IMR-90 (cell line): ENCODE results near the gene PLCXD1. TPM values are rescaled to one million over a fixed set of nuclear protein-coding genes. Genes with fewer than 3 reads are reported as not detected.

Experiments used
- ATAC-seq: fragments of 200-7000 bp; cut with Tn5 transposase; 2 replicates; pipeline ENCODE4 v1.9.1; 2020; ENCODE audit warnings: low read depth, mild to moderate bottlenecking, moderate library complexity
- BruUV-seq: library from RNA; stranded (reverse); fragments of 400-500 nt; replicated peaks from 2 replicates; lab custom pipeline; 2021; lab: Mats Ljungman, UMichigan
- CTCF ChIA-PET: fragments of 300-600 bp; formaldehyde crosslinking; extraction: SDS; loops from one replicate; lab custom pipeline; 2021; ENCODE audit warnings: antibody characterized with exemption; lab: Yijun Ruan, JAX
- POLR2A ChIA-PET: fragments of 300-600 bp; sonication (Branson Sonifier 250); formaldehyde crosslinking; loops from one replicate; lab custom pipeline; 2022; ENCODE audit warnings: antibody characterized with exemption; ENCODE audit not compliant: unreplicated experiment; lab: Charles Lee
- DNase-seq: peaks from one replicate; pipeline ENCODE4 v3.0.0; 2013
- H2AFZ ChIP-seq: replicated peaks from 2 replicates; pipeline ENCODE3; 2013; ENCODE audit warnings: low read length, mild to moderate bottlenecking; ENCODE audit not compliant: poor library complexity
- H2AK5ac ChIP-seq: 2 replicates; pipeline ENCODE4 v1.6.1; 2013; ENCODE audit warnings: low read depth, low read length, inconsistent platforms
- H2AK9ac ChIP-seq: replicated peaks from 2 replicates; pipeline ENCODE3; 2013; ENCODE audit warnings: mild to moderate bottlenecking, low read depth, low read length, moderate library complexity; ENCODE audit not compliant: poor library complexity
- H2BK120ac ChIP-seq: 2 replicates; pipeline ENCODE4 v1.6.1; 2013; ENCODE audit warnings: low read depth, low read length, inconsistent platforms
- H2BK15ac ChIP-seq: 3 replicates; pipeline ENCODE4 v1.6.1; 2013; ENCODE audit warnings: low read depth, low read length, inconsistent platforms
- H2BK20ac ChIP-seq: 2 replicates; pipeline ENCODE4 v1.6.1; 2013; ENCODE audit warnings: low read depth, mild to moderate bottlenecking, inconsistent platforms, low read length, moderate library complexity
- H2BK5ac ChIP-seq: 2 replicates; pipeline ENCODE4 v1.6.1; 2013; ENCODE audit warnings: mild to moderate bottlenecking, low read depth, low read length, inconsistent platforms; ENCODE audit not compliant: poor library complexity, severe bottlenecking
- H3K14ac ChIP-seq: replicated peaks from 2 replicates; pipeline ENCODE4 v1.6.1; 2013; ENCODE audit warnings: low read depth, low read length, inconsistent platforms
- H3K18ac ChIP-seq: 2 replicates; pipeline ENCODE4 v1.6.1; 2013; ENCODE audit warnings: low read depth, low read length, control low read depth
- H3K23ac ChIP-seq: 2 replicates; pipeline ENCODE4 v1.6.1; 2013; ENCODE audit warnings: low read depth, low read length, inconsistent platforms
- H3K27ac ChIP-seq: 2 replicates; pipeline ENCODE4 v1.5.1; 2013; ENCODE audit warnings: mild to moderate bottlenecking, control low read depth, low read length; ENCODE audit not compliant: insufficient read depth
- H3K27me3 ChIP-seq: 2 replicates; pipeline ENCODE4 v1.6.1; 2013; ENCODE audit warnings: low read length; ENCODE audit not compliant: control insufficient read depth, insufficient read depth
- H3K36me3 ChIP-seq: 2 replicates; pipeline ENCODE4 v1.6.1; 2013; ENCODE audit warnings: low read length, mixed read lengths; ENCODE audit not compliant: control insufficient read depth, insufficient read depth
- H3K4ac ChIP-seq: 2 replicates; pipeline ENCODE4 v1.6.1; 2013; ENCODE audit warnings: low read depth, low read length, inconsistent platforms
- H3K4me1 ChIP-seq: 2 replicates; pipeline ENCODE4 v1.6.1; 2013; ENCODE audit warnings: low read length, mixed read lengths; ENCODE audit not compliant: control insufficient read depth, insufficient read depth
- H3K4me2 ChIP-seq: 2 replicates; pipeline ENCODE4 v1.6.1; 2013; ENCODE audit warnings: low read depth, mild to moderate bottlenecking, control low read depth, low read length, moderate library complexity
- H3K4me3 ChIP-seq: 2 replicates; pipeline ENCODE4 v1.5.1; 2013; ENCODE audit warnings: low read depth, mild to moderate bottlenecking, control low read depth, low read length, moderate library complexity; ENCODE audit not compliant: insufficient read depth
- H3K56ac ChIP-seq: 2 replicates; pipeline ENCODE4 v1.6.1; 2013; ENCODE audit warnings: low read length, inconsistent platforms; ENCODE audit not compliant: insufficient read depth; ENCODE audit errors: extremely low read depth
- H3K79me1 ChIP-seq, 2 experiments: 2 replicates each; pipeline ENCODE4 v1.6.1; 2013; ENCODE audit warnings: low read length in 2 of 2, inconsistent platforms in 1 of 2, low read depth in 1 of 2
- H3K9ac ChIP-seq: 2 replicates; pipeline ENCODE4 v1.6.1; 2013; ENCODE audit warnings: low read depth, low read length, control low read depth
- H3K9me1 ChIP-seq: 2 replicates; pipeline ENCODE4 v1.6.1; 2013; ENCODE audit warnings: low read length, inconsistent platforms; ENCODE audit not compliant: insufficient read depth
- H3K9me3 ChIP-seq: 2 replicates; pipeline ENCODE4 v1.6.1; 2013; ENCODE audit warnings: low read length; ENCODE audit not compliant: control insufficient read depth, insufficient read depth
- H4K20me1 ChIP-seq: 2 replicates; pipeline ENCODE4 v1.6.1; 2013; ENCODE audit warnings: low read length, inconsistent platforms; ENCODE audit not compliant: insufficient read depth
- H4K5ac ChIP-seq: 2 replicates; pipeline ENCODE4 v1.6.1; 2013; ENCODE audit warnings: mild to moderate bottlenecking, low read depth, low read length, control low read depth
- H4K8ac ChIP-seq, 2 experiments: 2 replicates each; pipeline ENCODE4 v1.6.1; 2013; ENCODE audit warnings: low read depth in 2 of 2, low read length in 2 of 2, control low read depth in 1 of 2, inconsistent platforms in 1 of 2
- H4K91ac ChIP-seq: 2 replicates; pipeline ENCODE4 v1.6.1; 2013; ENCODE audit warnings: low read depth, low read length, inconsistent platforms; ENCODE audit not compliant: insufficient read depth
- CEBPB ChIP-seq: IDR thresholded peaks from 2 replicates; pipeline ENCODE4 v1.6.1; 2012; ENCODE audit warnings: low read depth, low read length, improper control_type of control experiment
- CHD1 ChIP-seq: IDR thresholded peaks from 2 replicates; pipeline ENCODE4 v1.6.1; 2012; ENCODE audit warnings: low read depth, low read length, improper control_type of control experiment
- MAFK ChIP-seq: IDR thresholded peaks from 2 replicates; pipeline ENCODE4 v1.6.1; 2012; ENCODE audit warnings: low read depth, low read length, improper control_type of control experiment
- MAZ ChIP-seq: IDR thresholded peaks from 2 replicates; pipeline ENCODE4 v1.6.1; 2012; ENCODE audit warnings: low read depth, mild to moderate bottlenecking, low read length, improper control_type of control experiment, moderate library complexity, borderline replicate concordance
- MXI1 ChIP-seq: IDR thresholded peaks from 2 replicates; pipeline ENCODE4 v1.6.1; 2012; ENCODE audit warnings: low read depth, mild to moderate bottlenecking, low read length, moderate library complexity, borderline replicate concordance
- NFE2L2 ChIP-seq: fragments of 150-350 bp; IDR thresholded peaks from 2 replicates; pipeline ENCODE4 v1.6.1; 2016; ENCODE audit warnings: low read depth, mild to moderate bottlenecking, low read length
- RCOR1 ChIP-seq: IDR thresholded peaks from 2 replicates; pipeline ENCODE4 v1.6.1; 2012; ENCODE audit warnings: mild to moderate bottlenecking, low read length, improper control_type of control experiment; ENCODE audit not compliant: insufficient replicate concordance
- RFX5 ChIP-seq: IDR thresholded peaks from 2 replicates; pipeline ENCODE4 v1.8.0; 2012; ENCODE audit warnings: low read depth, mild to moderate bottlenecking, low read length, moderate library complexity
- WGBS, 2 experiments: methylation state at CpG; one replicate each; pipeline versions ENCODE4 v1.1.5 to v1.1.7; 2013; ENCODE audit warnings: missing lambda C conversion rate in 2 of 2; ENCODE audit not compliant: insufficient read length in 1 of 2; ENCODE audit errors: extremely low coverage in 2 of 2; 5-methylcytosine and 5-hydroxymethylcytosine counted together
- dilution Hi-C: fragments of 300-500 bp; cut with HindIII; formaldehyde crosslinking; loops from one replicate; pipeline ENCODE4 v1.14.3; 2018; ENCODE audit warnings: low sequenced_read_pairs; ENCODE audit not compliant: unreplicated experiment
- in situ Hi-C: fragments of 300-500 bp; cut with MboI; formaldehyde crosslinking; loops from 3 replicates; pipeline ENCODE4 v1.14.3; 2019; ENCODE audit warnings: low sequenced_read_pairs, inconsistent platforms, mixed read lengths
- intact Hi-C: fragments of 100-400 bp; cut with micrococcal nuclease; formaldehyde crosslinking; loops from 2 replicates; pipeline ENCODE4 v1.10.0; 2022
- polyA plus RNA-seq, 3 experiments: library from polyadenylated mRNA; depleted of rRNA; stranded (reverse); fragments of >200 nt; gene quantifications; 2 replicates each; pipeline ENCODE4 v1.2.3, GENCODE V29; 2012; ENCODE audit warnings: low replicate concordance in 1 of 3
- total RNA-seq: library from RNA; depleted of rRNA; stranded (reverse); fragments of >200 nt; gene quantifications from 2 replicates; pipeline ENCODE4 v1.2.3, GENCODE V29; 2012
- TF ChIP-seq, protein P1 (sequence below): conservative IDR thresholded peaks from 2 replicates; pipeline ENCODE4 v1.5.1; 2012; ENCODE audit warnings: mild to moderate bottlenecking, low read depth, low read length, improper control_type of control experiment
- TF ChIP-seq, protein P2 (sequence below): fragments of 150-350 bp; IDR thresholded peaks from 2 replicates; pipeline ENCODE4 v1.6.1; 2017; ENCODE audit warnings: mild to moderate bottlenecking, antibody characterized with exemption, low read length, low read depth

Gene PLCXD1
- total and polyA plus RNA-seq, 2 of the 4 experiments (the other 2 are of a cell fraction): 16.7 to 17.7 TPM

DNA sequence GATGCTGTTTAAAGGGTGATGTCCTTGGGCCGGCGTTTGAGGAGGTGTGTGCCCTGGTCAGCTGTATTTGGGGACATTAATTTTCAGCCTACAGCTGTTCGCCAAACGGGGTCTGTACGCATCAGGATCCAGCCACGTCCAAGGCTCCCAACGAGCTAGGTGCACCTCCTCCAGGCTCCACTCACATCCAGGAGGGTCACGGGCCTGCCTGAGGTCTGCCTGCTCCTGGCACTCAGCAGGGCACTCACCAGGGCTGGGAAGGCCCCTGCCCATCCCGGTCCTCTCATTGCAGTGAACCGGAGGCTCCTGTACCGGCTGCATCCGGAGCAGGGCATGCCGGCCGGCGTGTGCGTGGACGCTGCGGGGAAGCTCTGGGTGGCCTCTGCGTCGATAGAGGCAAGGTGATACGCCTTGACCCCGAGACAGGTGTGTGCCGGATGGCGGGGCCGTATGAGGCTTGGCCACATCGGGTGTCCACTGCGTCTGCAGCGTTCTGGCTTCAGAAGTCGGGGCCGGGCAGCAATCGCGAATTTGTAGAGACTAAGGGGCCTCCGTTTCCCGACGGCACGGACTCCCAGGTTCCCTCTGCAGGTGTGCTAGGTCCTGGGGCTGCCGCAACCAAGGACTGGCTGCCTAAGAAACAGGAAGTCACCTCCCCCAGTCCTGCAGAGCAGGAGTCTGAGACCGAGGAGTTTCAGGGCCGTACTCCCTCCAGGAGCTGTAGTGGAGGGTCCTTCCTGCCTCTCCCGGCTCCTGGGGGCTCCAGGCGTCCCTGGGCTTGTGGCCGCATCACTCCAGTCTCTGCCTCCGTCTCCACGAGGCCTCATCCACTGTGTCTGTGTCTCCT lies 27.5 kb upstream of the PLCXD1 start:
- Histone ChIP-seq H3K9ac (no peak overlapping the region), H3K79me1 (no peaks in the 10 kb centered on the region), H2AK5ac (no peak overlapping the region), H3K56ac (no peak overlapping the region), H2BK20ac (no peak overlapping the region), H2BK5ac (no peak overlapping the region), H4K20me1 (no peaks in the 10 kb centered on the region), H4K91ac (no peak overlapping the region), H2BK15ac (no peak overlapping the region), H3K9me1 (no peaks in the 10 kb centered on the region), H2AFZ (no peak overlapping the region), H3K36me3 (no peaks in the 10 kb centered on the region), H4K8ac (no peak overlapping the region), H2BK120ac (no peak overlapping the region), H3K4me3 (no peak overlapping the region), H3K4me1 (no peaks in the 10 kb centered on the region), H3K23ac (no peak overlapping the region), H4K5ac (no peak overlapping the region), H3K14ac (no peak overlapping the region), H3K4me2 (no peak overlapping the region), H3K9me3 (peaks cover 4% of the 10 kb centered on the region; the same call in 1 of the 2 replicates), H3K27me3 (no peaks in the 10 kb centered on the region), H3K4ac (no peak overlapping the region), H3K18ac (no peak overlapping the region), H2AK9ac (no peak overlapping the region), H3K27ac (no peak overlapping the region)
- TF ChIP-seq MAZ (no peak), RFX5 (no peak), CEBPB (no peak), CHD1 (no peak), MXI1 (no peak), NFE2L2 (no peak), RCOR1 (no peak), MAFK (no peak)
- TF ChIP-seq, protein P1, sequence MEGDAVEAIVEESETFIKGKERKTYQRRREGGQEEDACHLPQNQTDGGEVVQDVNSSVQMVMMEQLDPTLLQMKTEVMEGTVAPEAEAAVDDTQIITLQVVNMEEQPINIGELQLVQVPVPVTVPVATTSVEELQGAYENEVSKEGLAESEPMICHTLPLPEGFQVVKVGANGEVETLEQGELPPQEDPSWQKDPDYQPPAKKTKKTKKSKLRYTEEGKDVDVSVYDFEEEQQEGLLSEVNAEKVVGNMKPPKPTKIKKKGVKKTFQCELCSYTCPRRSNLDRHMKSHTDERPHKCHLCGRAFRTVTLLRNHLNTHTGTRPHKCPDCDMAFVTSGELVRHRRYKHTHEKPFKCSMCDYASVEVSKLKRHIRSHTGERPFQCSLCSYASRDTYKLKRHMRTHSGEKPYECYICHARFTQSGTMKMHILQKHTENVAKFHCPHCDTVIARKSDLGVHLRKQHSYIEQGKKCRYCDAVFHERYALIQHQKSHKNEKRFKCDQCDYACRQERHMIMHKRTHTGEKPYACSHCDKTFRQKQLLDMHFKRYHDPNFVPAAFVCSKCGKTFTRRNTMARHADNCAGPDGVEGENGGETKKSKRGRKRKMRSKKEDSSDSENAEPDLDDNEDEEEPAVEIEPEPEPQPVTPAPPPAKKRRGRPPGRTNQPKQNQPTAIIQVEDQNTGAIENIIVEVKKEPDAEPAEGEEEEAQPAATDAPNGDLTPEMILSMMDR: no peak
- TF ChIP-seq, protein P2, sequence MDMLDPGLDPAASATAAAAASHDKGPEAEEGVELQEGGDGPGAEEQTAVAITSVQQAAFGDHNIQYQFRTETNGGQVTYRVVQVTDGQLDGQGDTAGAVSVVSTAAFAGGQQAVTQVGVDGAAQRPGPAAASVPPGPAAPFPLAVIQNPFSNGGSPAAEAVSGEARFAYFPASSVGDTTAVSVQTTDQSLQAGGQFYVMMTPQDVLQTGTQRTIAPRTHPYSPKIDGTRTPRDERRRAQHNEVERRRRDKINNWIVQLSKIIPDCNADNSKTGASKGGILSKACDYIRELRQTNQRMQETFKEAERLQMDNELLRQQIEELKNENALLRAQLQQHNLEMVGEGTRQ: no peak
- WGBS, 2 experiments: 81% methylated on average over 22 of the region's 44 CpGs; no CpG with 5 or more reads in 1 of the 2 experiments
- no TSS peak for BruUV-seq
- in situ Hi-C loops: no loop called here
- dilution Hi-C loops: no loop called here
- DNase-seq (no peak), ATAC-seq (no peak)
- ChIA-PET CTCF (no interaction called here), POLR2A (no interaction called here)
- intact Hi-C loops: no loop called here
